Measurements from ENCODE around the gene FLACC1.
"Not testable (repeated sequence)": the region's sequence is repeated elsewhere in the genome, so short reads cannot be mapped to it uniquely, and the experiment has no call there.

FLACC1 gene, protein sequence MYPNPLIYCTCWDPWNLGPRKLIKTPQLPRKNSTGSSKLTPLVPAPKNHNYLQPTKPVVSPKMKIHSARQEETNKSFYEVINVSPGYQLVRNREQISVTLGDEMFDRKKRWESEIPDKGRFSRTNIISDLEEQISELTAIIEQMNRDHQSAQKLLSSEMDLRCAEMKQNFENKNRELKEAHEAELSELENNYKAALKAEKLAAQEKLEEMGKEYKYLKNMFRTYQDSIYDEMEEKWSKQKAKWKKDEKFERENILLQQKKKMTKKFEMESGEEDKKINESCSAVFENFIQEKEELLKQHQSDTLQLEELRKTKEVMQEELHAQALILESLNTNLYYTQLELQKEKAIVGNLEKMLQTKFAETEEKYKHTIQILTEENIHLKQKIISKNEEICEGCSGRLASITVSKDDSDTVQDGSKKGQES

DNA sequence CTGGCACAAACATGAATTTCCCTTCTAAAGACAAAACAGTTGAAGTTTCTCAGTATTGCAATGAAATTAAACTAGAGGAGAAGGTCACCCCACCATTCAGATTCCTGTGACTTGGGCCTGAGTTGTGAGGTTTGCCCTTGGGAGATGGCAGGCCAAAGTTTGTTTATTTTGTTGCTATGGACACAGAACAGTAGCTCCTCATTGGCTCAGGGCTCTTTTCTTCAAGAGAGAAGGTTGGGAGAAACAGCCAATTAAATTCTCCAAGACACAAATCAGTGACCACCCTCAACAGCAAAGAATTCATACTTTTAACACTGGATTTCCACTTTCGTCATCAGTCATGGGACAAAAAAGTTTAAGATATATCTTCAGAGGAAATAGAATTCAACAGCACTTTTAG is at the start of gene FLACC1:
TSS of gene FLACC1 (minus strand) at position 125 of the 400 bp plus-strand sequence. CDS start 5,941 bp downstream, outside the sequence.
- peak in 1 of 2 experiments; percentile 23 for DNase-seq

DNA sequence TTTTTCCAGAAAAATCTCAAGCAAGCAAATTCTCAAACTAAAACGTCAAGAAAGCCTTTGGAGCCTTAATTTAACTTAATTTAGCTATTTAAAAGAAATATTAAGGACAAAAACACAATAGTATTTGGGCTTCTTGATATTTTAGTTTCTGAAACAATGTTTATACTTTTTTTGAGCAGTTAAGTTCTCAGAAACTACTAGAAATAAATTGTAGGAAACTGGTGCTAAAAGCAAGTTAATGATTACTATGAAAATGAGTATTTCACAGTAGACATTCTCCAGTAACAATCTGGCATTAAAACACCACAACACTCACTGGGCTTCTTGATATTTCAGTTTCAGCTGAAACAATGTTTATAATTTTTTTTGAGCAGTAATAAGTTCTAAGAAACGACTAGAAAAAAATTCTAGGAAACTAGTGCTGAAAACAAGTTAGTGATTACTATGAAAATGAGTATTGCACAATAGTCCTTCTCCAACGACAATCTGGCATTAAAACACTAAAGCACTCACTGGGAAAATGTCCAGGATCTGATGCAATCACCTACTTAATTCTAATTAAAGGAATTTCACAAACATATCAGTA is 49.0 kb upstream of the FLACC1 start:
- no peak for DNase-seq

DNA sequence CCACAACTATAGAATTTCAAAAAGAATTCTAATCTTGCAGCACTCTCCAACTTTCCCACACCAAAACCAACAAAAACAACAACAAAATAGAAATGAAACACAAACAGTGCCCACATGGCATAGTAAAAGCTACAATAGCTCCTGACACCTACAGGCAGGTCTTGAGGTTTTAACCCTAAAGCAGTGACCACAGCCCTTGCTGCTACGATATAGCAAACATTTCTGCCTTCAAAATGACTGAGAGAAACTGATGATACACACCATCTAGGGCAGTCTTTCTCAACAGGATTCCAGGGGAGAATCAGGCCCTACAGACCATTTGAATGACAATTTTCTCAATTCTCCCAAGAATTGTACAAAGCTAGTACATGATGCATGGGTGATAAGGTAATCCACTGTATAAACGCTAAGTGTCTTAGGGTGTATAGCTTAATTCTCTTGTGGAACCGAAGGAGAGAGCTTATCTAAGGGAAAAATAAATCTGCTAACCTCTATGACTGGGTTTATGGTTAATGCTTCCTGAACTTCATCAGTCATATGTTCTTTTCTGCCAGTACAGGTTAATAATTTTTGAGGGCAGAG is 47.6 kb upstream of the FLACC1 start:
- DNase-seq: no peak

GRCh38 chr2:201403880-201404279 is 46.7 kb upstream of the FLACC1 start:
- DNase-seq: no peak

DNA sequence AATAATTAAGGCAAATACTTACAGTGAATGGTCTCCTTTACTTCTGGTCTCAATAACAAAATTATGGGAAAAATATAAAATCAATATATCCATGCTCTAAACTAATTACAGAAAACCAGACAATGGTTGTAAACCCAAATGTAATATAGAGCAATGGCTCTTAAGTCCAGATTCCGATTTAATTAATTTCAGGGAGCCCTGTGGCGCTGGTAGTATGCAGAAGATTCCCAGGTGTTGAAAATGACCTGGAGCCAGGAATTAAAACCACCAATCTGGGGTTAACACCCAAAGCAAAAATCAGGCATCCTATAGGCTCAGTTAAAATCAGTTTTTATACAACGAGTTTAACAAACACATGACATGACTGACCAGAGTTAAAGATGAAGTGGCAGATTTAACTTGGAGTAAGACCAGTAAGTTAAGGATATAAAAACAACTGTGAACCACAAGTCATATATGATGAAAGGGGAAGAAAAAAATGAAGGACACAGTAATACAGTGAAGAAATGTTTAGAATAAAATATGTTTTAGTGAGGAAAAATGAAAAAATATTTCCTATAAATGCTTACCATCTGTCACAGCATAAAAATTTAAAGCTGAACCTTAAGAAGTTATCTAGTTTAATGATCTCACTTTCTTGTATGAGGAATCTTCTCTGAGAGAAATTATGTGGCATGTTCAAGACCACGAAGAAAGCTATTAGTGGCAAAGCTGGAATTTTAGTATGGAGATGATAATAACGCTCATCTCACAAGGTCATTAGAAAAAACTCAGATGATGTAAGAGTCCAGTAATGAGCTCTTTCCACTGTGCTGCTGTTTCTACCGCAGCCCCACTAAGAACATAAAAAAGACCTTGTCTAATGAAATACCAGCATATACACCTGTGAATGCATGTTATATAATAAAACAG is 45.8 kb upstream of the FLACC1 start:
- no peak for DNase-seq

DNA sequence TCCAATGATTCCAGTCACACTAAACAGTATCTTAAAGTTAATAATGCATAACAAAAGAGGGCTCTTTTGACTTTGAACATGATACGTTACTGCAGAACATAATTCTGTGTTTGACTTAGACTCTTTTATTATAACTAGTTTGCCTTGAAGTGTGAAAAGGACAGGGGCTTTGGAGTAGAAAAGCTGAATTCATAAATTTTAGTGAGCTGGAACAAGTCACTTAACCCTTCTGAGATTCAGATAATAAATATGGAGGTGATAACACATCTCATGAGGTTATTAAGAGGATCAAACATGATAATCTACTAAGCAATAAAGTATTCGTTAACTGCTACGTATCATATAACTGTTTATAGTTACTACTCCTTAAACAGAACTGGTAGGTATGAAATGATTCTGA is 44.7 kb upstream of the FLACC1 start:
- peak; percentile 15 to 26 for DNase-seq

DNA sequence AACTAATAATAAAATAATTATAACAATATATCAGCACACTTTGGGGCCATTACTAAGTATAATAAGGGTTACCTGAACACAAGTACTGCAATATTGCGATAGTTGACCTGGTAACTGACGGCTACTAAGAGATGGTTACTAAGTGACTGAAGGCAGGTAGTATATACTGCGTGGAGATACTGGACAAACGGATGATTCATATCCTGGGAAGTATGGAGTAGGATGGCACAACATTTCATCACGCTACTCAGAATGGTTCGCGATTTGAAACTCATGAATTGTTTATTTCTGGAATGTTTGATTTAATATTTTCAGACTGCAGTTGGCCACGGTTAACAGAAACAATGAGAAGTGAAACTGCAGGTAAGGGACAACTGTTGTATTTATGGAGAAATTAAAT is 39.5 kb upstream of the FLACC1 start:
- no peak for DNase-seq

DNA sequence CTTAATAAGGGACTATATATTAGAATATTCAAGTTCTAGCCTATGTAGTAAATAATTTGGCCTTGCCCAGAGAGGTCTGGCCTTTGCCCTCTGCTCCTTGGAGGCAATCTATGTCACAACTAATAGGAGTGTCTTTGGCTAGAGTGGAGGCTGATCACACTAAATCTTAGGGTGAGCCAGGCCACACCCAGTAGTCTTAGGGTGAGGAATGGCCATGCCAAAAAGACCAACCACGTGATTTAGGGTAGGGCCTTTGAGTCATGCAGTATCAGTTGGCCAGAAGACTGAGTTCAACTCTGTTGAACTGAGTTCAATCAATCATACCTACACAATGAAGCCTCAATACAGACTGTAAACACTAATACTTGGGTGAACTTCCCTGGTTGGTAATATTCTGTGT is 26.0 kb upstream of the FLACC1 start:
- no peak for DNase-seq

DNA sequence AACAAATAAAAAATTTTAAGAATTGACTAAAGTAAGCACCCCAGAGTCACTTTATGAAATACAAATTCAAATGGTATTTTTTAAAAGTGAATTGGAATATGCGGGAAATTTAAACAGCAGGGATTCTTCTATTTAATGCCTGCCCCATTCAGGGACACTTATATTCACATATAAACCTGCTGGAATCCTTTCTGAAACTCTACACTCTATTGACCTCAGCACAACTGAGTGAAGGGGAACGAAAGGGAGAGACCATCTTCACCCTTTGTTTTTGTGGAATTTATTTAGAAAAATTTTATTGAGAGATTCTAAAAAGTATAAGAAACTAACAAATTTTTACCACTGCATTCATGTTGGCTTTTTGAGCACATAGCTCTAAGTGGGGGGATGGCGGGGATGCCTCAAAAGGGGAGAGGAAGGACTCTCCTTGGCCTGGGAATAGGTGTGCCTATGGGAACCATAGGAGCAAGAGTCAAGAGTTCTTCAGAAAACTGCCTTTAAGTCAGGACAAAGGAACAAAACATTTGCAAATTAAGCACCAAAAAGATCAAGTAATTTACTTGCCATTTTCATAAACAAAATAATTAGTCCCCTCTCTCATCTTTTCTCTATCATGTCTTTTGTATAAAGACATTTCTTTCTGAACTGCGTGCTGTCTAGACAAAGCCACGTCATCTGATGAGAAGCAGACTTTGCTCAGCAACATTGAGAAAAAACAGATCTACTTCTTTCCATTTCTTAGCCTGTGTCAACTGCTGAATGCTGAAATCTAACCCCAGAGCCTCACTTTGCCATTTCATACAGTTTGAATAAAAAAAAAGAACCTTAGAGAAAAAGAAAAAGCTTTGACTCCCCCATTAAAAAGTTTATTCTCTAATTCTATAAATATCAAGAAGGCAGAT is 21.6 kb upstream of the FLACC1 start:
- no peak for DNase-seq

GRCh38 chr2:201377218-201377617 is 20.1 kb upstream of the FLACC1 start:
- DNase-seq: no peak

DNA sequence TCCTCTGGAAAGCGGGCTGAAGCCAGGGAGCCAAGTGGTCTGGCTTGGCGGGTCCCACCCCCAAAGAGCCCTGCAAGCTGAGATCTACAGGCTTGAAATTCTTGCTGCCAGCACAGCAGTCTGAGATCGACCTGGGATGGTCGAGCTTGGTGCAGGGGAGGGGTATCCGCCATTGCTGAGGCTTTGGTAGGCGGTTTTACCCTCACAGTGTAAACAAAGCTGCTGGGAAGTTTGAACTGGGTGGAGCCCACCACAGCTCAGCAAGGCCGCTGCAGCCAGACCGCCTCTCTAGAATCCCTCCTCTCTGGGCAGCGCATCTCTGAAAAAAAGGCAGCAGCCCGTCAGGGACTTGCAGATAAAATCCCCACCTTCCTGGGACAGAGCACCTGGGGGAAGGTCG is 12.6 kb upstream of the FLACC1 start:
- no peak for DNase-seq

GRCh38 chr2:201369318-201369717 is 12.2 kb upstream of the FLACC1 start:
- DNase-seq: not testable (repeated sequence)

- no peak for DNase-seq
These were observed 9.0 kb upstream of the FLACC1 start for GRCh38 chr2:201366146-201366545.

DNA sequence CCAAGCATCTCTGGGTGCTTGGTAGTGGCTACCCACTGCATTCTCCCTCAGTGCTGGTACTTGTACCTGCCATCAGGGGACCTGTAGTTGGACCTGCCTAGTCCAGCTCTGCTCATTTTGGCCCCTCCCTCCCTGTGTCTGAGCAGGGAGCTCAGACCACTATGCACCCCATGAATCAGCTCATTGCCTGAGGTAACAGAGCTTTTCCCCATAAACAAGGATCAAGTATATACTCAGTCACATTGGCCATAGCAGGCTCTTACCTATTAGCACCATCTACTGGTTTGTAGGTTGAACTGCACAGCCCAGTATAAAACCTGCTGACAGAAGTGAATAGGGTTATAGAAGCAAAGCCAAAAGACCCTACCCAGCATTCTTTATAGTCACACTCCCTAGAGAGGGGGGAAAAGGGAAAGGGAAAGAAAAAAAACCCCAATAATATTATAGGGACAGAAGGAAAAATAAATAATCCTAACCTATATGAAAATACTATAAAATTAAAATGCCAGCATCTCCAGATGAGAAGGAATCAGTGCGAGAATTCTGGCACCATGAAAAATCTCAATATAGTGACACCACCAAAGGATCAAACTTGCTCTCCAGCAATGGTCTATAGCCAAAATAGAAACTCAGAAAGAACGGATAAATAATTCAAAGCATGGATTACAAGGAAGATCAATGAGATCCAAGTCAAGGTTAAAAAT is 6.9 kb upstream of the FLACC1 start:
- peak; percentile 7 to 66 for DNase-seq

GRCh38 chr2:201362396-201362795 is 5.3 kb upstream of the FLACC1 start:
- DNase-seq: no peak

GRCh38 chr2:201361078-201361733 is 4.1 kb upstream of the FLACC1 start:
- no peak for DNase-seq

- DNase-seq: no peak
These were observed 3.1 kb upstream of the FLACC1 start for GRCh38 chr2:201360256-201360655.

- DNase-seq: no peak
These were observed 1.5 kb upstream of the FLACC1 start for GRCh38 chr2:201358684-201359083.

DNA sequence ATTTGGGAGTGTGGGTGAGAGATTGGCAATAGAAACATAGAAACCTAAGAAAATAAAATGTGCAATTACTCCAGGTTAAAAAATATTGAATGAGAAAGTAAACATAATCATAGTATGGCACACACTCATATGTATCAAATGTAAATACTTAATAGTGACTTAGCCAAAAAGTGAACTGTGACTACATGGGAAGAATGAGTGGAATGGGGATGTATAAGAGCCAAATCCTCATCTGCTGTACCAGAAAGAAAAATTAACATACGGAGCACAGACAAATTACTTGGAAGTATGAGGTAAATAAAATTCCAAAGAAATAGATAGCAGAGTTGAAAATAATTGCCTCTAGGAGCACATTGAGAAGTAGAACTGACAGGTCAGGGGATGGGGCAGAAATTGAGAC is 4.0 kb downstream of the FLACC1 start:
- no peak for DNase-seq

DNA sequence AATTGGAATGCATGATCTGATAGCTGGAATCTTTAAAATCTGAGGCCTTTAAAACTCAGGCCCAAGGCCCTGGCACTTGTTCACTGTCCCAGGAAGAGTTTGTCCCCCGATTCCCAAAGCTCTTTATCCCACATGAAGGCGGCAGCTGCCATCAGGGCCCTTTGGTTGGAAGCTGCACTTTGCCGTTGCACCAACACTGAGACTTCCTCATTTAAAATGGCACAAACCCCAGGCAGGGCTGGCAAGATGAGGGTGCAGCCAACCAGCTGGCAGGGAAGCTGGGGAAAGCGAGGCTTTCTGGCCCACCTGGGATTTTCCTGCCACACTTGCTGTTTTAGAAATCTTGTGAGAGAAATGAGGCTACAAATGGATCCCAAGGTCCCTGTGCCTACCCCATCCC is 6.3 kb downstream of the FLACC1 start:
- DNase-seq: no peak

DNA sequence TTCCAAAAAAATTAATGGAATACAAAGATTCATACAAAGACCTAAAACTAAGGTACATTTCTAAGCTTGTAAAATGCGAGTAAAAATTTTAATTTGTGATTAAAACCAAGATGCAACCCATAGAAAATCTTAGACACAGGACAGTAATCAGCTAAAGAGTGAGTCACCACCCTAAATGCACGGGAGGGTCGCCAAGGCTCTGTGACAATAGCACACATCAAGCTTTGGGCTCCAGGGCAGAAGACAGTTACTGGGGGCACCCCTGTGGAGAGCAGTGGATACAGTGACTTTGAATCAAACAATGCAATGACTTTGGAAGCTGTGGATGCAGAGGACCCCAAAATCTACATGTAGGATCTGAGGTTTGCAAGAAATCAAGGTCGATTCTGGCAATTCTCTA is 7.5 kb downstream of the FLACC1 start:
- no peak for DNase-seq
